K562 (cell line): ENCODE results near the gene CDH12. TPM values are rescaled to one million over a fixed set of nuclear protein-coding genes. Genes with fewer than 3 reads are reported as not detected.

Experiments
- ATAC-seq: fragments of 200-7000 bp; cut with Tn5 transposase; 3 replicates; pipeline ENCODE4 v1.9.1; 2020; ENCODE audit warnings: moderate library complexity
- BruUV-seq: library from RNA; stranded (reverse); fragments of 400-500 nt; replicated peaks from 2 replicates; lab custom pipeline; 2021; lab: Mats Ljungman, UMichigan
- CTCF ChIA-PET: fragments of 300-600 bp; formaldehyde crosslinking; extraction: SDS; loops from one replicate; lab custom pipeline; 2021; ENCODE audit warnings: low intra/inter-chr PET ratio; lab: Yijun Ruan, JAX
- POLR2A ChIA-PET: fragments of 300-600, 350-650 bp; sonication (Branson Sonifier 250); formaldehyde crosslinking; extraction: SDS; loops from one replicate; lab custom pipeline; 2021; ENCODE audit warnings: antibody characterized with exemption, inconsistent platforms; lab: Yijun Ruan, JAX
- DNase-seq, 4 experiments: peaks; one replicate each; pipeline versions ENCODE4 v3.0.0 to v3.0.0-alpha.2; 2011 to 2018; ENCODE audit warnings: low spot score in 3 of 4, mixed read lengths in 3 of 4; ENCODE audit errors: extremely low read depth in 1 of 4
- FAIRE-seq: peaks from 2 replicates; lab custom pipeline; 2011; peaks lifted over from hg19 to GRCh38; lab: Jason Lieb, UNC
- H2AFZ ChIP-seq: 2 replicates; pipeline ENCODE4 v1.6.0; 2011; ENCODE audit warnings: low read depth, low read length, control low read depth, inconsistent platforms
- H3K27ac ChIP-seq: fragments of 200-600 bp; 3 replicates; pipeline ENCODE4 v1.8.0; 2011; ENCODE audit warnings: low read depth, mild to moderate bottlenecking, control low read depth, inconsistent platforms, low read length, moderate library complexity, mixed read lengths; ENCODE audit errors: extremely low read depth
- H3K27me3 ChIP-seq, 2 experiments: fragments of 300-600 bp in 1 of 2; 2 replicates in 1 of 2; 3 replicates in 1 of 2; pipeline versions ENCODE4 v1.6.0 to v1.8.0; 2011; ENCODE audit warnings: inconsistent platforms in 2 of 2, low read length in 2 of 2, mild to moderate bottlenecking in 1 of 2, mixed read lengths in 1 of 2, moderate library complexity in 1 of 2; ENCODE audit not compliant: control insufficient read depth in 2 of 2, insufficient read depth in 2 of 2
- H3K36me3 ChIP-seq: fragments of 300-600 bp; 3 replicates; pipeline ENCODE4 v1.8.0; 2011; ENCODE audit warnings: mild to moderate bottlenecking, low read length, inconsistent platforms; ENCODE audit not compliant: control insufficient read depth, insufficient read depth
- H3K4me1 ChIP-seq, 2 experiments: fragments of 200-600 bp in 1 of 2; replicated peaks in 1 of 2; 2 replicates in 1 of 2; 3 replicates in 1 of 2; pipeline versions ENCODE4 v1.5.1 to v1.8.0; 2011; ENCODE audit warnings: inconsistent platforms in 2 of 2, low read length in 2 of 2, mild to moderate bottlenecking in 1 of 2, mixed read lengths in 1 of 2, moderate library complexity in 1 of 2; ENCODE audit not compliant: control insufficient read depth in 2 of 2, insufficient read depth in 2 of 2
- H3K4me2 ChIP-seq: 2 replicates; pipeline ENCODE4 v1.6.1; 2011; ENCODE audit warnings: low read length, control low read depth, inconsistent platforms, mixed read lengths; ENCODE audit not compliant: insufficient read depth
- H3K4me3 ChIP-seq: fragments of 200-600 bp; sonication (generic), shearing (Covaris generic); 2 replicates; pipeline ENCODE4 v1.5.1; 2016; ENCODE audit warnings: control low read depth, inconsistent platforms
- H3K79me2 ChIP-seq: fragments of 200-600 bp; 3 replicates; pipeline ENCODE4 v1.8.0; 2011; ENCODE audit warnings: low read length, inconsistent platforms; ENCODE audit not compliant: control insufficient read depth, insufficient read depth
- H3K9ac ChIP-seq, 2 experiments: 2 replicates each; pipeline versions ENCODE4 v1.6.0 to v1.6.1; 2011; ENCODE audit warnings: low read depth in 2 of 2, low read length in 2 of 2, control low read depth in 1 of 2, inconsistent platforms in 1 of 2, mild to moderate bottlenecking in 1 of 2, mixed read lengths in 1 of 2; ENCODE audit not compliant: insufficient read depth in 1 of 2
- H3K9me1 ChIP-seq: one replicate; pipeline ENCODE4 v1.6.0; 2011; ENCODE audit warnings: inconsistent platforms, mild to moderate bottlenecking, low read length, moderate library complexity; ENCODE audit not compliant: control insufficient read depth, insufficient read depth
- H3K9me3 ChIP-seq: replicated peaks from 2 replicates; pipeline ENCODE4 v1.5.1; 2011; ENCODE audit warnings: low read depth, low read length, inconsistent platforms; ENCODE audit not compliant: control insufficient read depth, insufficient read depth
- H4K20me1 ChIP-seq: replicated peaks from 2 replicates; pipeline ENCODE4 v1.6.1; 2011; ENCODE audit warnings: low read length, inconsistent platforms, mixed read lengths; ENCODE audit not compliant: control insufficient read depth, insufficient read depth
- CGGBP1 ChIP-seq: fragments of 250-450 bp; sonication (Bioruptor Pico); IDR thresholded peaks from 2 replicates; pipeline ENCODE4 v1.9.0; 2021; ENCODE audit warnings: mild to moderate bottlenecking
- CSDE1 ChIP-seq, 2 experiments: fragments of 450-650 bp; IDR thresholded peaks; 2 replicates each; pipeline ENCODE4 v1.6.1; 2016; ENCODE audit warnings: mild to moderate bottlenecking in 1 of 2
- EZH2 ChIP-seq: IDR thresholded peaks from 2 replicates; pipeline ENCODE4 v1.6.1; 2012; ENCODE audit warnings: low read depth, mild to moderate bottlenecking, inconsistent platforms, low read length, borderline replicate concordance
- KLF1 ChIP-seq: fragments of 450-650 bp; IDR thresholded peaks from 2 replicates; pipeline ENCODE4 v1.6.1; 2016; ENCODE audit warnings: missing genetic modification characterization, missing compliant biosample characterization
- MAFF ChIP-seq: IDR thresholded peaks from 2 replicates; pipeline ENCODE4 v1.6.1; 2012; ENCODE audit warnings: low read length, improper control_type of control experiment
- NCOA1 ChIP-seq: fragments of 450-650 bp; IDR thresholded peaks from 2 replicates; pipeline ENCODE4 v1.6.1; 2016; ENCODE audit warnings: low read depth
- NR2C1 ChIP-seq, 2 experiments: fragments of 450-650 bp; IDR thresholded peaks; 2 replicates each; pipeline ENCODE4 v1.6.1; 2017; ENCODE audit warnings: mild to moderate bottlenecking in 2 of 2, antibody characterized with exemption in 1 of 2, inconsistent platforms in 1 of 2, missing compliant biosample characterization in 1 of 2, missing genetic modification characterization in 1 of 2
- PTBP1 ChIP-seq: fragments of 200-400 bp; formaldehyde crosslinking; IDR thresholded peaks from 2 replicates; pipeline ENCODE4 v1.6.1; 2017; ENCODE audit warnings: low read depth, low read length
- RB1 ChIP-seq: fragments of 450-650 bp; IDR thresholded peaks from 2 replicates; pipeline ENCODE4 v1.6.1; 2017; ENCODE audit warnings: low read depth, mild to moderate bottlenecking
- SIN3A ChIP-seq, 2 experiments: fragments of 150-350 bp in 1 of 2; IDR thresholded peaks; 2 replicates each; pipeline ENCODE4 v1.6.1; 2011 to 2016; ENCODE audit warnings: borderline replicate concordance in 2 of 2, low read depth in 2 of 2, low read length in 2 of 2, mild to moderate bottlenecking in 2 of 2, moderate library complexity in 2 of 2; ENCODE audit not compliant: control insufficient read depth in 1 of 2
- SRSF1 ChIP-seq: fragments of 200-400 bp; formaldehyde crosslinking; IDR thresholded peaks from 2 replicates; pipeline ENCODE4 v1.6.1; 2017; ENCODE audit warnings: mild to moderate bottlenecking, low read depth, low read length, moderate library complexity
- TSHZ1 ChIP-seq: fragments of 250-450 bp; sonication (Bioruptor Pico); IDR thresholded peaks from 2 replicates; pipeline ENCODE4 v1.4.0; 2020; ENCODE audit warnings: mild to moderate bottlenecking, moderate library complexity
- ZNF175 ChIP-seq: fragments of 200-800 bp; sonication (Bioruptor generic); IDR thresholded peaks from 2 replicates; pipeline ENCODE4 v1.6.1; 2016; ENCODE audit warnings: low read depth, mild to moderate bottlenecking, missing genetic modification characterization, missing compliant biosample characterization
- ZNF561 ChIP-seq: fragments of 450-650 bp; formaldehyde crosslinking; conservative IDR thresholded peaks from 2 replicates; pipeline ENCODE4 v1.4.0; 2020; ENCODE audit warnings: mild to moderate bottlenecking, moderate library complexity
- WGBS: fragments of 100-300 bp; shearing (Covaris generic); methylation state at CpG from one replicate; pipeline ENCODE4 v1.1.6; 2016; ENCODE audit warnings: low coverage, mixed read lengths; ENCODE audit not compliant: insufficient coverage; ENCODE audit errors: missing lambda C conversion rate; 5-methylcytosine and 5-hydroxymethylcytosine counted together
- in situ Hi-C: fragments of 300-500 bp; cut with MboI; formaldehyde crosslinking; loops from 4 replicates; pipeline ENCODE4 v1.15.0; 2018; ENCODE audit warnings: inconsistent platforms, mixed read lengths
- intact Hi-C: fragments of 100-400 bp; cut with micrococcal nuclease; formaldehyde crosslinking; loops from 2 replicates; pipeline ENCODE4 v1.14.2; 2022
- polyA plus RNA-seq, 8 experiments: library from polyadenylated mRNA; depleted of rRNA in 4 of 8; stranded (reverse) in 5 of 8; unstranded in 3 of 8; fragments of >200 nt; fragmentation: Nextera tagmentation in 2 of 8; fragmentation: Illumina TruSeq in 1 of 8; extraction: Ambion mirVana in 2 of 8; extraction: Trizol in 1 of 8; gene quantifications; 2 replicates each; pipeline versions ENCODE4 v1.2.1 to v1.2.3, GENCODE V29; 2011 to 2014; ENCODE audit warnings: inconsistent platforms in 1 of 8, missing spikeins in 1 of 8
- total RNA-seq, 7 experiments: library from RNA; depleted of rRNA in 6 of 7; stranded (reverse); fragments of >200 nt in 6 of 7; fragmentation: Illumina TruSeq in 2 of 7; extraction: Trizol in 2 of 7; gene quantifications; 2 replicates each; pipeline versions ENCODE4 v1.2.1 to v1.2.3, GENCODE V29; 2011 to 2021; ENCODE audit warnings: low replicate concordance in 1 of 7

The CDH12 gene
- total and polyA plus RNA-seq, 9 of the 15 experiments (the other 6 are each of a cell fraction or from before 2014, with no cell fraction given) = 0.03 to 1.7 (median 0.37) TPM

- Histone ChIP-seq H3K4me3 (no peak overlapping the region), H3K27ac (no peak overlapping the region), H3K4me2 (no peak overlapping the region), H2AFZ (no peak overlapping the region), H3K9me3 (no peaks in the 10 kb centered on the region; the same call in 1 of the 2 replicates), H3K79me2 (no peaks in the 10 kb centered on the region), H3K9me1 (no peaks in the 10 kb centered on the region), H3K4me1 (no peaks in the 10 kb centered on the region), H3K27me3 (no peaks in the 10 kb centered on the region), H3K9ac (no peak overlapping the region), H4K20me1 (no peaks in the 10 kb centered on the region), H3K36me3 (no peaks in the 10 kb centered on the region)
- intact Hi-C loops (no loop called here), in situ Hi-C loops (no loop called here)
- FAIRE-seq (no peak), ATAC-seq (no peak), DNase-seq (no peak)
- TF ChIP-seq CGGBP1 (CRISPR knock-in tag) (no peak), CSDE1 (IDR thresholded peaks at IDR 0.05) (no peak), ZNF561 (CRISPR knock-in tag) (no peak)
- BruUV-seq = no TSS peak
- ChIA-PET POLR2A (no interaction called here), CTCF (no interaction called here)
- 0% methylated on average over 1 of the region's 1 CpG for WGBS
Measured at GRCh38 chr5:22465616-22466015, 387.5 kb downstream of the CDH12 start.

GRCh38 chr5:22465177-22465576 is 388.0 kb downstream of the CDH12 start:
- ATAC-seq (no peak), FAIRE-seq (no peak), DNase-seq (no peak)
- Histone ChIP-seq H3K79me2 (no peaks in the 10 kb centered on the region), H3K27ac (no peak overlapping the region), H3K9ac (no peak overlapping the region), H3K4me3 (no peak overlapping the region), H3K9me1 (no peaks in the 10 kb centered on the region), H3K9me3 (no peaks in the 10 kb centered on the region; the same call in 1 of the 2 replicates), H2AFZ (no peak overlapping the region), H3K27me3 (no peaks in the 10 kb centered on the region), H3K4me2 (no peak overlapping the region), H4K20me1 (no peaks in the 10 kb centered on the region), H3K36me3 (no peaks in the 10 kb centered on the region), H3K4me1 (no peaks in the 10 kb centered on the region)
- ChIA-PET POLR2A (no interaction called here), CTCF (no interaction called here)
- in situ Hi-C loops = no loop called here
- intact Hi-C loops = no loop called here
- no TSS peak for BruUV-seq
- WGBS = 0% methylated on average over 3 of the region's 3 CpGs
- TF ChIP-seq RB1 (no peak), SRSF1 (no peak), NR2C1 (IDR thresholded peaks at IDR 0.05) (no peak), NR2C1 (tag; IDR thresholded peaks at IDR 0.05) (no peak), ZNF175 (CRISPR knock-in tag) (no peak), KLF1 (tag) (no peak), SIN3A (IDR thresholded peaks at IDR 0.05; ENCODE audit: borderline replicate concordance in 2 of 2, control insufficient read depth in 1 of 2, low read depth in 2 of 2, low read length in 2 of 2) (no peak), MAFF (no peak), EZH2 (no peak), TSHZ1 (CRISPR knock-in tag) (no peak), PTBP1 (no peak), NCOA1 (no peak)
